Measurements from ENCODE around the gene PSEN1.

Gene PSEN1

GRCh38 chr14:73255693-73256225, 119.5 kb downstream of the PSEN1 start:
- DNase-seq = no peak

DNA sequence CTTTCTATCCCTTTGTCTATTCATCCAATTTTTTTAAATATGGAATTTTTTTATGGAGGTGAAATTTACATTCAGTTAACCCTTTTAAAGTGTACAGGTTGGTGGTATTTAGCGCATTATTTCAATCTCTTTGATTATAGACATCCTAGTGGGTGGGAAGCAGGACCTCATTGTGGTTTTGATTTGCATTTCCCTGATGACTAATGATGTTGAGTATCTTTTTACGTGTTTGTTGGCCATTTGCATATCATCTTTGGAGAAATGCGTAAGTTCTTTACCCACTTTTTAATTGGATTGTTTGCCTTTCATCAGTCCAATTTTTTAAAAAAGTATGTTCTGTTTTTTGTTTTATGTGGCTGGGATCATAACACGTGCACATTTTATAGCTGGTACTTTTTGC, 121.8 kb downstream of the PSEN1 start:
- DNase-seq = no peak

DNA sequence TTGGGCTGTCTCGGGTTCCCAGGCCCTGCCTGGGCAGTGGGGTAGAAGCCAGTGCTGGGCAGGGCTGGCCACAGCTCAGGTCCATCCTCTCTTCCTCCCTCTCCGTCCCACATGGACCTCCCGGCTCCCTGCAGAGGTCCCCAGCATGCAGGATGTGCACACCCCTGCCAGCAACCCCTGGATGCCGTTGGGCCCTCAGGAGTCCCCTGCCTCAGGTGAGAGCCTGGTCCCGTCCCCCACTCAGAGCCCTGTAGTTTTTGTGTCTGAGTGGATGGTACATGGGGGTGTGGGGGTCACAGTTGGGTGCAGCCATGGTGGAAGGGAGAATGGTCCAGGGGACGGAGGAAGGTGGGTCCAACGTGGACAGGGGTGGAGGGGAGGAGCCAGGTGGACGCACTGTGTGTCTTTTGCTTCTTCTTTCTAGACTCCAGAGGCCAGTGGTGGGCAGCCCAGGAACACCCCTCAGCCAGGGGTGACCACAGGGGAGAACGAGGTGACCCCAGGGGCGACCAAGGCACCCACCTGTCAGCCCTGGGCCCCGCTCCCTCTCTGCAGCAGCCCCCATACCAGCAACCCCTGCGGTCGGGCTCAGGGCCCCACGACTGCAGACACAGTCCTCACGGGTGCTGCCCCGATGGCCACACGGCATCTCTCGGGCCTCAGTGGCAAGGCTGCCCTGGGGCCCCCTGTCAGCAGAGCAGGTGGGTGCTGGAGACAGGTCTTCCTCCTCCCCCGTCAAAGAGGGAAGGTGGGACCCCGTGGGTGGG, 122.7 kb downstream of the PSEN1 start:
- no peak for DNase-seq

DNA sequence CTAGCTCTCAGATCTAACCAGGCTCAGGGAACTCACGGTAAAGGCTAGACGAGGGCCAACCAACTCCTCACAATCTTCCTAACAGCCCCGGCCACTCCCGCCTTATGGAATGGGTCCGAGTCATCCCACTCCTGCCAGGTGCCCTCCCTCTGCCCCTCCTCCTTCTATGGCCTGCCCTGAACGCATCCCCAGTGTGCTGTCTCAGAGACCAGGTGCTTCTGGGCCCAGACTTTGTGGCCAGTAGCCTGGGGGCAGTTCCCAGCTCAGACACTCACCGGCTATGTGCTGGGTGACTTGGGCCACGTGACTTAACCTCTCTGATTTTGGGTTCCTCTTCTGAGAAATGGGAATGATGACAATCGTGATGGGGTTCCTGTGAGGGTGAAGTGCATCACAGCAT, 123.5 kb downstream of the PSEN1 start:
- DNase-seq = no peak

- DNase-seq = no peak
Observed at GRCh38 chr14:73260574-73260973, 124.3 kb downstream of the PSEN1 start.

DNA sequence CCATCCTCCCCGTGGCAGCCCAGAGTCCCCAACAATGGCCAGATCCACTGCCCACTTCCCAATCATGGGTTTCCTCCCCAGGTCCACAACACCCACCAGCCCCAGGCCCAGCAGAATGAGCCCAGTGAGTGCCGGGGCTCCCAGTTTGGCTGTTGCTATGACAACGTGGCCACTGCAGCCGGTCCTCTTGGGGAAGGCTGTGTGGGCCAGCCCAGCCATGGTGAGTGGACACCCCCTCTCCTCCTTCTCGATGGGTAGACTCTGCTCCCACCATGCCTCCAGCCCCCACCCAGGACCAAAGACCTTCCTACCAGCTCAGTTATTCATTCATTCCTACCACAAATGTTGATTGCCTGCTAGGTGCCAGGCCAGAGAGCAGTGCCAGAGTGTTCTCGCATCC, 124.8 kb downstream of the PSEN1 start:
- DNase-seq = no peak

GRCh38 chr14:73261520-73262426, 125.5 kb downstream of the PSEN1 start:
- DNase-seq = no peak

GRCh38 chr14:73262427-73263183, 126.3 kb downstream of the PSEN1 start:
- no peak for DNase-seq

GRCh38 chr14:73263606-73264005, 127.3 kb downstream of the PSEN1 start:
- DNase-seq = peak in 2 of 3 experiments; percentile 33 to 41

GRCh38 chr14:73264080-73264884, 128.0 kb downstream of the PSEN1 start:
- peak in 1 of 3 experiments; percentile 41 for DNase-seq

- no peak for DNase-seq
Observed at GRCh38 chr14:73264885-73265720, 128.8 kb downstream of the PSEN1 start.

DNA sequence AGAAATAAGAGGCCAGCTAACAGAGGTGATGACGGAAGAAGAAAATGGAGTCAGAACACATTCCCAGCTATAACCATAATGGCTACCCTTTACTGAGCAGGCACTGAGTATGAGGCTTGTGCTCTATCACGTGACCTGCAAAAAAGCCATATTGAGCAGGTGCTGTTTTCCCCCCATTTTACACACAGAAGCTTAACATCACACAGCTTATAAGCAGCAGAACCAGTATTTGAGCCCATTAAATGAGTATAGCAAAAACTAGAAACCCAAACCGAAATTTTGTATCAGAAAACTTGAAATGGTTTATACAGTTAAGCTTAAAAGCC, 129.4 kb downstream of the PSEN1 start:
- no peak for DNase-seq

GRCh38 chr14:73266317-73266716, 130.0 kb downstream of the PSEN1 start:
- no peak for DNase-seq

DNA sequence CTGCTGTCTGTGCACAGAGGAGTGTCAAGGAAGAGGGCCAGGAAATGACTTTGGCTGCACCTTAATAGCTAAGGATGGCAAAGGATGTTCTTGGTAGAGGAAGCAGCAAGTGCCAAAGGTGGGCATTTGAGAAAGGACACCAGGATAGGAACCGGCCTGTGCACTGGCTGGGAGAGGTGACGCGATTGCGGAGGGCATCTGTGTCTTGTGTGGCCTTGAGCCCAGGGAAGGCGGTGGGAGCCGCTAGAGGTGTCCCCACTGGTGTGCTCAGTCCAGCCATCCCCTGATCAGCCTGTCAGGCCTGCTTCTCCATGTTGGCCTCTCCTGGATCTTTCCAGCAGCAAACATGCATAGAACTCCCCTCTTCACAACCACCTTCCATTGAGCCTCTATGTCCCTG, 131.2 kb downstream of the PSEN1 start:
- DNase-seq = no peak

GRCh38 chr14:73269729-73270531, 133.6 kb downstream of the PSEN1 start:
- DNase-seq = no peak

- DNase-seq = no peak
Observed at GRCh38 chr14:73272393-73272792, 136.1 kb downstream of the PSEN1 start.
